ENCODE measurements around the gene GPRC5D. TPM values are rescaled to one million over a fixed set of nuclear protein-coding genes. Genes with fewer than 3 reads are reported as not detected.

The GPRC5D gene
- total RNA-seq, 6 experiments from 2014 or later, result not detected

GRCh38 chr12:12974211-12974610, 22.2 kb upstream of the GPRC5D start:
- TF ChIP-seq POLR2A (IDR thresholded peaks at IDR 0.05), result no peak
- TF ChIP-seq CTCF (IDR thresholded peaks at IDR 0.05), result no peak
- Histone ChIP-seq H3K4me3 (no peak overlapping the region), H3K36me3 (peaks cover 0 to 77% (median 29%) of the 10 kb centered on the region in 4 donors), H3K27ac (no peak overlapping the region), H3K27me3 (no peaks in the 10 kb centered on the region), H3K9me3 (no peaks in the 10 kb centered on the region), H3K4me1 (no peaks in the 10 kb centered on the region)
- ATAC-seq, result no peak
- intact Hi-C loops (cut with DNase I), result loop anchor here in 1 of 2 donors (10.0 kb wide), 1 partner anchor 59 kb away; no protein-coding TSS in a partner anchor
- DNase-seq, result no peak
- 84% methylated on average over 2 of the region's 4 CpGs for WGBS (ENCODE audit: insufficient coverage, low coverage, low lambda C conversion rate, missing lambda C conversion rate)

- H3K36me3 ChIP-seq, result peaks cover 0 to 67% (median 29%) of the 10 kb centered on the region in 4 donors
Observed at GRCh38 chr12:12973019-12973418, 21.0 kb upstream of the GPRC5D start.

DNA sequence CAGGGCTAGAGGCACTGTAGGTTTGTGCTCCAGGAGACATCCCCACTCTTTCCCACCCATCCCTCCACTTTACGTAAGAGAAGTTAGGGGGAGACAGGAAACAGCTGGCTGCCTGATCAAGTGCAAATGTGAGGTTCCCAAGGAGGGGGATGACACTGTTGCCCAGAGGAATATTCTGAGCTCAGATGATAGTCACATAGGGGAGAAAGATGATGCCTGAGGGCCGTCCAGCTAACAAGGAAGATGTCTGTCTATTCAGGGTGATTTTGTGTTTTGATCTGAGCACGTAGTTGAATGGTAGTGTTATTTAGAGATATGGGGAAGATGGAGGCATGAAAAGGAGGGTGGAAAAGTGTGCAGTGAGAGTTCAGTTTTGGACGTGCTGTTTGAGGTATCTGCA, 13.9 kb upstream of the GPRC5D start:
- H3K27ac ChIP-seq, result no peak overlapping the region
- no peaks in the 10 kb centered on the region for H3K4me1 ChIP-seq
- intact Hi-C loops (cut with DNase I), result no loop called here
- TF ChIP-seq POLR2A (IDR thresholded peaks at IDR 0.05), result no peak
- no peak for TF ChIP-seq CTCF (IDR thresholded peaks at IDR 0.05)
- DNase-seq (no peak), ATAC-seq (no peak)
- no peaks in the 10 kb centered on the region for H3K27me3 ChIP-seq
- no peak overlapping the region for H3K4me3 ChIP-seq
- peaks cover 0 to 21% (median 0%) of the 10 kb centered on the region in 4 donors for H3K36me3 ChIP-seq
- H3K9me3 ChIP-seq, result no peaks in the 10 kb centered on the region
- WGBS (ENCODE audit: insufficient coverage, low coverage, low lambda C conversion rate, missing lambda C conversion rate), result 84% methylated on average over 4 of the region's 4 CpGs

More at GRCh38 chr12:12973019-12973418, 21.0 kb upstream of the GPRC5D start:
- 100% methylated on average over 2 of the region's 2 CpGs for WGBS (ENCODE audit: insufficient coverage, low coverage, low lambda C conversion rate, missing lambda C conversion rate)
- no peak for ATAC-seq
- Histone ChIP-seq H3K9me3 (no peaks in the 10 kb centered on the region), H3K27me3 (no peaks in the 10 kb centered on the region), H3K4me3 (no peak overlapping the region), H3K4me1 (no peaks in the 10 kb centered on the region), H3K27ac (no peak overlapping the region)
- TF ChIP-seq CTCF (IDR thresholded peaks at IDR 0.05) (no peak), POLR2A (IDR thresholded peaks at IDR 0.05) (no peak)
- DNase-seq, result no peak
- intact Hi-C loops (cut with DNase I), result loop anchor here in 1 of 2 donors (10.0 kb wide), 1 partner anchor 58 kb away; no protein-coding TSS in a partner anchor

- H3K9me3 ChIP-seq, result no peaks in the 10 kb centered on the region
- DNase-seq (no peak), ATAC-seq (no peak)
- peaks cover 0 to 12% (median 0%) of the 10 kb centered on the region in 4 donors for H3K36me3 ChIP-seq
- WGBS (ENCODE audit: insufficient coverage, low coverage, low lambda C conversion rate, missing lambda C conversion rate), result 64% methylated on average over 4 of the region's 4 CpGs
- no peak overlapping the region for H3K27ac ChIP-seq
- H3K4me3 ChIP-seq, result no peak overlapping the region
- H3K27me3 ChIP-seq, result no peaks in the 10 kb centered on the region
- no peaks in the 10 kb centered on the region for H3K4me1 ChIP-seq
- no peak for TF ChIP-seq POLR2A (IDR thresholded peaks at IDR 0.05)
- no peak for TF ChIP-seq CTCF (IDR thresholded peaks at IDR 0.05)
- intact Hi-C loops (cut with DNase I), result no loop called here
Observed at GRCh38 chr12:12964255-12964654, 12.3 kb upstream of the GPRC5D start.

Data from right lobe of liver (tissue), 6 donors.